ENCODE results near the gene FLOT2.
"Not testable (repeated sequence)": the region's sequence is repeated elsewhere in the genome, so short reads cannot be mapped to it uniquely, and the experiment has no call there.

Gene FLOT2

GRCh38 chr17:28896884-28897768, at the start of gene FLOT2:
Gene FLOT2 (minus strand): TSS chr17:28897733. CDS start chr17:28897574, 159 bp downstream.
- DNase-seq: peak; percentile 77

- no peak for DNase-seq
These were observed 48.7 kb upstream of the FLOT2 start for GRCh38 chr17:28946239-28946638.

GRCh38 chr17:28944862-28945741, 47.6 kb upstream of the FLOT2 start:
- DNase-seq: peak; percentile 35

GRCh38 chr17:28944343-28944742, 46.8 kb upstream of the FLOT2 start:
- no peak for DNase-seq

- DNase-seq: no peak
These were observed 45.4 kb upstream of the FLOT2 start for GRCh38 chr17:28942925-28943324.

GRCh38 chr17:28941251-28941650, 43.7 kb upstream of the FLOT2 start:
- DNase-seq: no peak

- no peak for DNase-seq
These were observed 43.1 kb upstream of the FLOT2 start for GRCh38 chr17:28940675-28941074.

GRCh38 chr17:28940142-28940541, 42.6 kb upstream of the FLOT2 start:
- DNase-seq: no peak

GRCh38 chr17:28938552-28938951, 41.0 kb upstream of the FLOT2 start:
- no peak for DNase-seq

- DNase-seq: no peak
These were observed 39.7 kb upstream of the FLOT2 start for GRCh38 chr17:28937044-28937729.

GRCh38 chr17:28935744-28936460, 38.4 kb upstream of the FLOT2 start:
- DNase-seq: no peak

GRCh38 chr17:28934508-28934907, 37.0 kb upstream of the FLOT2 start:
- DNase-seq: not testable (repeated sequence)

GRCh38 chr17:28929787-28930186, 32.3 kb upstream of the FLOT2 start:
- DNase-seq: no peak

GRCh38 chr17:28928061-28928460, 30.5 kb upstream of the FLOT2 start:
- DNase-seq: no peak

GRCh38 chr17:28926786-28927185, 29.3 kb upstream of the FLOT2 start:
- no peak for DNase-seq

- DNase-seq: no peak
These were observed 28.8 kb upstream of the FLOT2 start for GRCh38 chr17:28926366-28926765.

GRCh38 chr17:28925912-28926365, 28.4 kb upstream of the FLOT2 start:
- DNase-seq: no peak

- no peak for DNase-seq
These were observed 22.7 kb upstream of the FLOT2 start for GRCh38 chr17:28920201-28920600.

GRCh38 chr17:28918295-28918694, 20.8 kb upstream of the FLOT2 start:
- no peak for DNase-seq

- no peak for DNase-seq
These were observed 19.9 kb upstream of the FLOT2 start for GRCh38 chr17:28917465-28917864.

GRCh38 chr17:28917029-28917428, 19.5 kb upstream of the FLOT2 start:
- no peak for DNase-seq

- no peak for DNase-seq
These were observed 18.9 kb upstream of the FLOT2 start for GRCh38 chr17:28916302-28916934.
